HG03520 (cell line): Measurements from ENCODE around the gene GPN1.
"Not testable (repeated sequence)": the region's sequence is repeated elsewhere in the genome, so short reads cannot be mapped to it uniquely, and the experiment has no call there.

Source experiments
- ATAC-seq: cut with Tn5 transposase; IDR thresholded peaks from one replicate; pipeline ENCODE4 v1.9.1; 2021; ENCODE audit warnings: mild to moderate bottlenecking, moderate library complexity; ENCODE audit not compliant: unreplicated experiment

The GPN1 gene

GRCh38 chr2:27667446-27667845, 38.6 kb downstream of the GPN1 start:
- ATAC-seq, result no peak

GRCh38 chr2:27671235-27671634, 42.4 kb downstream of the GPN1 start:
- ATAC-seq, result no peak

GRCh38 chr2:27672723-27673486, 44.1 kb downstream of the GPN1 start:
- no peak for ATAC-seq

GRCh38 chr2:27680571-27680970, 51.7 kb downstream of the GPN1 start:
- no peak for ATAC-seq

- no peak for ATAC-seq
Observed at GRCh38 chr2:27681841-27682240, 53.0 kb downstream of the GPN1 start.

GRCh38 chr2:27682334-27682771, 53.5 kb downstream of the GPN1 start:
- ATAC-seq, result not testable (repeated sequence)

GRCh38 chr2:27683390-27684071, 54.7 kb downstream of the GPN1 start:
- peak; percentile 72 for ATAC-seq

- ATAC-seq, result not testable (repeated sequence)
Observed at GRCh38 chr2:27685006-27685405, 56.2 kb downstream of the GPN1 start.

GRCh38 chr2:27685577-27685976, 56.7 kb downstream of the GPN1 start:
- no peak for ATAC-seq

- no peak for ATAC-seq
Observed at GRCh38 chr2:27687232-27687631, 58.4 kb downstream of the GPN1 start.

- ATAC-seq, result no peak
Observed at GRCh38 chr2:27689424-27689823, 60.6 kb downstream of the GPN1 start.

- ATAC-seq, result no peak
Observed at GRCh38 chr2:27690052-27690451, 61.2 kb downstream of the GPN1 start.

- ATAC-seq, result no peak
Observed at GRCh38 chr2:27697660-27698059, 68.8 kb downstream of the GPN1 start.
